ENCODE data around the gene SAMD14.

SAMD14 gene

DNA sequence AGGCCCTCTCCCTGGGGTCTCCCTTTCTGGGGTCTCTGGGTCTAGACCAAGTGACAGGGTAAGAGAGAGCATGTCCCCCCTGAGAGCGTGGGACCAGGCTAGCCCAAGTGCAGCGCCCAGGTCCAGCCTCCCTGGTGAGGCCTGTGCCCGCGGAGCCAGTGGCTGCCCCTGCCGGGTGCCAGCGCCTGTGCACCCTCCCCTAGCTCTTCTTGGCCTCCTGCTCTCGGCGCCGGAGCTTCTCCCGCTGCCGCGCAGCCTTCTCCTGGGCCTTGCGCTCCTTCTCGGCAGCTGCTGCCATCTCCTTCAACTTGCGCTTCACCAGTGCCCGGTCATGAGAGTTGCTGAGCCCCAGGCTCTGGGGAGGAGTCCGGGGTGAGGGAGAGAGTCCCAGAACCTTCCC lies 17.3 kb downstream of the SAMD14 start:
- no peak for DNase-seq (ENCODE audit: low spot score)

GRCh38 chr17:50111673-50112655 lies 18.0 kb downstream of the SAMD14 start:
- DNase-seq (ENCODE audit: low spot score), result no peak

DNA sequence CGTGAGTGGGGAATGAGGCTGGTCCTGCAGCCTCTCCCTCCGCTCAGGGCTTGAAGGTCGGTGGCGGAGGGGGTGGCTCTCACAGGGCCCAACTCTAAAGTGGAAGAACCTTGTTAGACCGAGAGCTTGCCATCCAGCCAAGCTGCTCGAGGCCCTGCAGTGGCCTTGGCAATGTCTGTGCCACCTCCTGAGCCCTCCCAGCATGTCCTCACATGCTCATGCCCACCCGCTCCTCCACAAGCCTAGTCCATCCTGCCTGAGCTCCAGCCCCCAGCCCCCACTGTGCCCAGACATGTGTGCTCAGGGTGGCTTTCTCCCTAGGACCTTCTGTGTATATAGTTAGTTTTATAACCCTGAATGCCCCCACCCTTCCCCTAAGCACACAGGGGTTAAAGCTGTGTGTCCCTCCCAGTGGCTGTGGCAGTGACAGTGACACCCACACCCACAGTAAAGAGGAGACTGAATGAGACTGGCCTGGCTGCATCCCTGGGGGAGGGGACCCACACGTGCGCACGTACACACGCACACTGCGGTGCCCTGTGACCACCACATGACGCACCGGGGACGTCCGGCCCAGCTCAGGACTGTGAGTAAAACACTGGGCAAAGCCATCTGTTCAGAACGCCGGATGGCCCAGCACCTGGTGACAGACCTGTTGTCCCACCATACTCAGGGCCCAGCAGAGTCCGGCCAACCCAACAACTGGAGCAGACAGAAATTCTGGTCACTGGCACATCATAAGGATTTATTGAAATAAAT lies 19.2 kb downstream of the SAMD14 start:
- DNase-seq (ENCODE audit: low spot score), result no peak

DNA sequence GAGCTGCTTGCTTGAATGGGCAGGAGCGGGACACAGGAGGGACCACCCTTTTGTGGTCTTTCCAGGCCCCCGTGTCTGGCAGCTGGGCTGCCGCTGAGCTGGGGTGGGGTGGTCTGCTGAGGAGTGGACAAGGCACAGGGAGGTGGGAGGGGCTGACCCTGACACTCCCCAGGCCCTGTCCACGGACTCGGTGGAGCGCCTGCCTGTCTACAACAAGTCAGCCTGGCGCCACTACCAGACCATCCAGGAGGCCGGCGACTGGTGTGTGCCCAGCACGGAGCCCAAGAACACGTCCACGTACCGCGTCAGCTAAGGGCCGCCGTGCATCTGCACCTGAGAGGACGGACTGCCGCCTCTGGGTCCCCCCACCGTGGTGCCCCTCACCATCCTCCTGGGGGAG lies 20.2 kb downstream of the SAMD14 start:
- DNase-seq (ENCODE audit: low spot score), result no peak

- DNase-seq (ENCODE audit: low spot score), result no peak
These were observed 20.8 kb downstream of the SAMD14 start for GRCh38 chr17:50109207-50109606.

DNA sequence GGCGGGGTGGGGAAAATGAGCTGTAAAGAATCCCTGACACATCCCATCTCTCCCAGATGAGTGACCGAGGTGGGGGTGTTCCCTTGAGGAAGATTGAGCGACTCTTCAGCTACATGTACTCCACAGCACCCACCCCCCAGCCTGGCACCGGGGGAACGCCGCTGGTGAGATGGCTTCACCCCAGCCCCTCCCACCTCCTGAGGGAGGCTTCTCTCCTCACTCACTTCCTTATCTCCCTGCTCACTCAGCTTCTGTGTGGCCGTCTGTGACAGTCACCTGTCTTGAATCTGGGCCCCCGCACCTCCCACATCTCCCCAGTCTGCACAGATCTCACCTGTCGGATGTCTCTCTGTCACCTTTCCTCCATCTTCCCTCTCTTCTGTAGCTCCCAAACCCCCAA lies 21.4 kb downstream of the SAMD14 start:
- no peak for DNase-seq (ENCODE audit: low spot score)

DNA sequence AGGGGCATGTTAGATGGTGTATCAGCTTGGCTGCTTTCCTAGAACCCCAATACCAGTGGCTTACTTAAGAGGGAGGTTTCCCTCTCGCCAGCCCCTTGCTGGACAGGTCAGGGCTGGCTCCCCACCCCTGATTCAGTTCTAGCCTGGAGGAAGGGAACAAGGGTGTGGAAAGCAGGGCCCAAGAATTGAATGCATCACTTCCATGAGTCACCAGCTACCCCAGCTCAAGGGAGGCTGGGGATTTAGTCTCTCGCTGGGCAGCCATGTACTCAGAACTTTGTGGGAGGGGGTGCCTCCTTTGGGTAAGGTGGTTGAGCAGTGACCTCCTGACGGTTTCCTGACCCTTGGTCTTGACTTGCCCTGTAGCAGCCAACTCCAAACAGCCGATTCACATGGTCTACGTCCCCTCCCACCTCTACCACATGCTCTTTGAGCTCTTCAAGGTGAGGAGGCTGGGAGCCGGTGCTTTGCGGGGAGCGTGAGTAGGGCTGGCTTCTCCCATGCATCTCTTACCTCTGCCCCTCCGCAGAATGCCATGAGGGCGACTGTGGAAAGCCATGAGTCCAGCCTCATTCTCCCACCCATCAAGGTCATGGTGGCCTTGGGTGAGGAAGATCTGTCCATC lies 22.1 kb downstream of the SAMD14 start:
- DNase-seq (ENCODE audit: low spot score), result peak; percentile 68

DNA sequence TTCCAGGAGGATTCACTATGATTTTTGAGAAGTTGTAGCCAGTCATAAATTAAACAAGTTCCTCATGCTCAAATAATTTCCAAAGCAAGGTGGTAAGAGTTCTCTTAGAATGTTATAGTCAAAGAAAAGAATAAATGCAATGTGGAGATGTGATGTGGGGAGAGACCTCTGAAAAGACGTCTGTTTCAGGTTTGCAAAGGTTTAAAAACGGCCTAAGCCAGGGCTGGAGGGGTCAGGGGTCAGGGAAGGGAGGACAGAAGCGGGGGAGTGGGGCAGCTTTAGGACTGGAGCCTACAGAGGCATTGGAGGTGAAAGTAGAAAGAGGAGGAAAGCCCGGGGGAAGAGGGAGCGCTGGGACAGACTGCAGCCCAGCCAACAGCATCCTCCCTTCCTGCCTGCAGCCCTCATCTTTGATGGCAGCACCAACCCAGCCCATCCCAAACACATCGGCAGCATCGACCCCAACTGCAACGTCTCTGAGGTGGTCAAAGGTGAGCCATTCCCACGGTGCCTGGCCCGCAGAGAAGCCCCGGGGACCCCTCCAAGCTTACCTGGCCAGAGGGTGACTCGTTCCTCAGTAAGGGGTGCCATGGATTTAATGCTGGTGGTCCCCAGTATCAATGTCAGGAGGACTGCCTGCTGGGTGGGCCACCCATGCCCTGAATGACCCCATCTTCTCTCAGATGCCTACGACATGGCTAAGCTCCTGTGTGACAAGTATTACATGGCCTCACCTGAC lies 23.4 kb downstream of the SAMD14 start:
- DNase-seq (ENCODE audit: low spot score), result no peak

GRCh38 chr17:50105811-50106210 lies 24.1 kb downstream of the SAMD14 start:
- DNase-seq (ENCODE audit: low spot score), result no peak

DNA sequence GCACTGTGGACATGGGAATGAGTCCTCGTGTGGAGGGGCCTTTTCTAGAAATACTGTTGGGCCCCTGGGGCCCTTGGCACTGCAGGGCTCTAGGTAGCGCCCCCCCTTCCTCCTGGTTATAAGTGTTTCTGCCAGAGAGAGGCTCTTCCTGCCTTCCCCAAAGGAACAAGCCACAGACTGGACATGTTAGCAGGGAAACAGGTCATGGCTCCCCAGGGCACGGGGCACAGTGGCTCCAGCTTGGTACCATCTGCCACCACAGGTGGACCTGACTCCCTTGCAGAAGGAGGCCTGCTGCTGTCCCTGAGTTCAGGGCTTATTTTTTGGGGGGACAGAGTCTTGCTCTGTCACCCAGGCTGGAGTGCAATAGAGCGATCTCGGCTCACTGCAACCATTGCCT lies 26.0 kb downstream of the SAMD14 start:
- no peak for DNase-seq (ENCODE audit: low spot score)

- no peak for DNase-seq (ENCODE audit: low spot score)
These were observed 26.7 kb downstream of the SAMD14 start for GRCh38 chr17:50103252-50103651.

DNA sequence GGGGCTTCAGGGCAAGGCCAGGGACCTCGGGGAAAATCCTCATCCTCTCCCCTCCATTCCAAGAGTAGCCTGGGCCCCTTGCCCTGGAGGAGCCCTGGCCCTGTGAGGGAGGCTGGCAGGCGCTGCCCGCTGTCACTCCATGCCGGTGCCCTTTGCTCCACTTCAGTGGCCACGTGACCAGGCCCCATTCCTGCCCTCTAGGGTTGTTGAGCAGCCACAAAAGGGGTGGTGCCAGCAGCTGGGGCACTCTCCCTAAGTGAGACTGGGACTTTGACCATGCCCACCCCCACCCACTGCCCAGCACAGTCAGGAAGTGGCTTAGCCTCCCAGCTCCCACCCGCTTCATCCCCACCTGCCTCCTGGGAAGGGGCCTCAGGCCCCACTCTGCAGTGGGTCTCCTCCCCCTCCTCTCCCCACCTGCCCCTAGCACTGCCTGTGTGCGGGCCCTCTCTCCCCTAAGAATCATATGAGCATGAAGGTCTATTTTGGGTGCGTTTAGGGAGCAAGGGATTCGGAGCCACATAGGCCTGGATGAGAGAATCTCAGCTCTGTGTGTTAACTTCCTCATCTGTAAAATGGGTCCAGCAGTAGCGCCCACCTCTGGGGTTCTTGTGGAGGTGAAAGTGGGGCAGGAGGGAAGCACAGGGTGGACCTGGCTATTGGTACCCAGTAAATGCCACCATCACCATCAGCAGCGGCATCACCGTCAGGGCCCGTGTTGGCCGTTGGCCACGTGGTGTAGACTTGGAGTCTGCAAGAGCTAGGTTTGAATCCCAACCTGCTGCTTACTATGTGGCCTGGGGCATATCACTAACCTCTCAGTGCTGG lies 27.6 kb downstream of the SAMD14 start:
- DNase-seq (ENCODE audit: low spot score), result peak; percentile 29

GRCh38 chr17:50101346-50102163 lies 28.4 kb downstream of the SAMD14 start:
- DNase-seq (ENCODE audit: low spot score), result peak; percentile 61

- peak; percentile 40 for DNase-seq (ENCODE audit: low spot score)
These were observed 29.0 kb downstream of the SAMD14 start for GRCh38 chr17:50100921-50101345.

DNA sequence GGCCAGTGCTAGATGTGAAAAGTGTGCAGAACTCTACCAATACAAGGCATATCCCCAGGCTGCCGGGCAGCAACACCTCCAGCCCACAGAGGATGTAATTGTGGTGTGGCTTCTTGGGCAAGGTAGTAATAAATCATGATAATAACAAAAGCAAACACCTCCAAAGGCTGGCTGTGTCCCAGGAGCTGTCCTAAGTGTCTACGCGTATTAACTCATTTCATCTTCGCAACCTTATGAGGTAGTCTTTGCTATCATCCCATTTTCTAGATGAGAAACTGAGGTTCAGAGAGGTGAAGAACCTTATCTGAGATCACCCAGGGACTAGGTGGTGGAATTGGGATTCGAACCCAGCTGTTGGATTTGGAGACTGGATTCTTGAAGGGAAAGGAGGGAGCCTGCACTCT lies 29.5 kb downstream of the SAMD14 start:
- DNase-seq (ENCODE audit: low spot score), result no peak

DNA sequence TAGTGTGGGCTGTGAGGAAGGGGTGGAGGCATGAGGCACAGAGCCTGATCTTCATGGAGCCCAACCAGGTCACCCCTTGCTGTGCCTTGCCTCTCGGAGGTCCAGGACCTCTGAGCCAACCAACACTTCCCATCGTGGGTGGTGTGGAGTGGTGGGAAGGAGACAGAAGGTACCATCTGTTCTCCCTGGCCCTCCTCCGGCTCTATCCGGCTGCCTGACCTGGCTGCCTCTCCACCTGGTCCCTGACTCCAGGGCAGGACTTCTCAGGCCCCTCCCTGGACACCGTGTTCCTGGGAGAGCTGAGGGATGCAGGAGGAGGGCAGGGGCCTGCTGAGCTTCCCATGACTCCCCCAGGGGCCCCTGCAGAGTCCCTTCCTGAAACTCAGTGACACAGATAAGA lies 31.0 kb downstream of the SAMD14 start:
- DNase-seq (ENCODE audit: low spot score), result no peak

- no peak for DNase-seq (ENCODE audit: low spot score)
These were observed 31.4 kb downstream of the SAMD14 start for GRCh38 chr17:50098583-50098982.

- DNase-seq (ENCODE audit: low spot score), result no peak
These were observed 32.0 kb downstream of the SAMD14 start for GRCh38 chr17:50097926-50098325.

DNA sequence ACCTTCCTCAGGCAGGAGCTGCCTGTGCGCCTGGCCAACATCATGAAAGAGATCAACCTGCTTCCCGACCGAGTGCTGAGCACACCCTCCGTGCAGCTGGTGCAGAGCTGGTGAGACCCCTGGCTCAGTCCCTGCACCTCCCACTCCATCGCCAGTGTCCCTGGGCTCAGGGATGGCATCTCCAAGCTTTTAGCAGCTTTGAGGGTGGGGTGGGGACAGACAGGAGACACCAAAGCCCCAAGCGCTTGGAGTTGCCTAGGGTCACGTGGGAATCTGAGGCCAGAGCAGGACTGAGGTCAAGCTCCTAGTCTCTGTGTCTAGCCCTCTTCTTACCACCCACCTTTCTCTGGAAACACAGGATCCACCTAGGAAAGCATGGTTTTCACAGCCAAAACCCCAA lies 32.5 kb downstream of the SAMD14 start:
- no peak for DNase-seq (ENCODE audit: low spot score)

DNA sequence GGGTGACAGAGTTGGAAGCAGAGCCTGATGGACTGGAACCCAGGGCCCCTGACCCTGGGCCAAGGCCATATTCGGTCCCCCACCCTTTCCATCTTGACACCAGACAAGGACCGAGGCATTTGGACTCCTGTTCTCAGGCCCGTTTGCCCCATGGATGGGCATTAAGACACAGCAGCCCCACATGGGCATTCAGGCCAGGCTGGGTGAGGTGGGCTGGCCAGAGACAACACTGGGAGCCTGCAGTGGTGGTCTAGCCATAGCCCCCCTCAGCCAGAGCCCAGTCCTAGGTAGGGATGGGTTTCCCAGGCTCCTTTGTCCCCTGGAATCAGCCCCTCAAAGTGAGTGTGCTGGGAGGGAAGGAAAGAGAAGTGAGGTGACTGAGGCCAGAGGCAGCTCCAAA lies 33.2 kb downstream of the SAMD14 start:
- no peak for DNase-seq (ENCODE audit: low spot score)

Data from AG08395 (cell line).